Vagina (tissue), 2 donors: Measurements from ENCODE around the gene UROC1. TPM values are rescaled to one million over a fixed set of nuclear protein-coding genes. Genes with fewer than 3 reads are reported as not detected.

Experiments used
- DNase-seq, 2 donors: peaks; one replicate each; pipeline ENCODE4 v3.0.0-alpha.2; 2017; ENCODE audit errors: extremely low spot score in 2 of 2
- H3K27ac ChIP-seq: fragments of 200-600 bp; sonication (generic); one replicate; pipeline ENCODE4 v1.5.1; 2019
- H3K27me3 ChIP-seq: fragments of 200-600 bp; sonication (generic); one replicate; pipeline ENCODE4 v1.5.1; 2019
- H3K36me3 ChIP-seq, 2 donors: fragments of 200-600 bp; sonication (generic); one replicate each; pipeline ENCODE4 v1.5.1; 2017 to 2019
- H3K4me1 ChIP-seq: fragments of 200-600 bp; sonication (generic); one replicate; pipeline ENCODE4 v1.5.1; 2019
- H3K4me3 ChIP-seq, 2 donors: fragments of 200-600 bp; sonication (generic); 1 replicate in 1 of 2; 2 replicates in 1 of 2; pipeline ENCODE4 v1.5.1; 2016 to 2019
- H3K9me3 ChIP-seq: fragments of 200-600 bp; sonication (generic); one replicate; pipeline ENCODE4 v1.5.1; 2019
- POLR2A ChIP-seq, 2 donors: fragments of 450-650 bp; IDR thresholded peaks; one replicate each; pipeline ENCODE4 v1.6.1; 2017; ENCODE audit warnings: antibody characterized with exemption in 2 of 2, mild to moderate bottlenecking in 2 of 2, moderate library complexity in 2 of 2
- POLR2AphosphoS5 ChIP-seq, 2 donors: sonication (generic); formaldehyde crosslinking; IDR thresholded peaks; one replicate each; pipeline ENCODE4 v1.9.0; 2017; ENCODE audit warnings: antibody characterized with exemption in 2 of 2, mild to moderate bottlenecking in 2 of 2, low read depth in 1 of 2; ENCODE audit not compliant: insufficient read depth in 1 of 2
- intact Hi-C: fragments of 100-400 bp; cut with DNase I; formaldehyde crosslinking; loops from one replicate; pipeline ENCODE4 v1.15.1; 2023
- total RNA-seq: library from RNA; depleted of rRNA; stranded (reverse); fragments of >200 nt; gene quantifications from one replicate; pipeline ENCODE4 v1.2.3, GENCODE V29; 2016
- TF ChIP-seq, protein P1 (sequence below), 3 experiments: fragments of 450-650 bp in 2 of 3; fragments of 200-600 bp in 1 of 3; sonication (generic) in 1 of 3; IDR thresholded peaks; one replicate each; pipeline ENCODE4 v1.5.1; 2017 to 2019; ENCODE audit warnings: antibody characterized with exemption in 3 of 3, mild to moderate bottlenecking in 2 of 3, moderate library complexity in 2 of 3

Gene UROC1
- total RNA-seq, 1 donor from 2014 or later, result not detected

DNA sequence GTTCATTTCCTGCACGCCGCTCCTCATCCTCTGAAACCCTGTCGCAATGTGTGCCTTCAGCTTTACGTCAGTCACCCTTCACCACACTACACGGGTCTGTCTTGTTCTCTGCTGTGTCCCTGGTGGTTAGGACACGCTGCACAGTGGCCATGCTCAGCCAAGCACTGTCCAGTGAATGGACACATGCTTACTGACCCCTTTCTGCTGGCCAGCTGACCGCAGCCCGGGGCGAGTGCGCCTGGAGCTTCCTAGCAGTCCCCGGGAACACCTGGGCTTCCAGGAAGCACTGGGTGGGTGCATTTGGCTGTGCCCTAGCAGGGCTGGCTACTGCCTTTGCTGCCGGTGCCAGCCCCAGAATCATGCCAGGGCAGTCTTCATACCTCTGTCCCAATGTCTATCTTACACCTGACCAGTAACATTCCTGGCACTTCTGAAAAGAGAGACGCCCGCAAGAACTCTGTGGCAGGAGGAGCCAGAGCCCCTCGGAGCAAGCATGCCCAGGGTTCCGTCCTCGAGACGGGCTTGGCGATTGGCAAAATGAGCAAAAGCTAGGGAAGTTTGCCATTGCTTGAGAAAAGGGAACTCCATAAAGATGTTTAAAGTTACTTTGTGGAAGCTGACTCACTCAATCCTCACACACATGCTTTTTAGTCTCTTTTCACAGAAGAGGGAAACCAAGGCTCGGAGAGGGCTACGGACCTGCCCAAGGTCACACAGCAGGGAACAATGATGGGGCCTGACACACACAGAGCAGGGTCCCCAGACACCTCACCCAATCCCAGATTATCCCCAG, 26.2 kb downstream of the UROC1 start:
- H3K4me1 ChIP-seq, result peaks cover 15% of the 10 kb centered on the region
- no peaks in the 10 kb centered on the region for H3K27me3 ChIP-seq
- H3K9me3 ChIP-seq, result no peaks in the 10 kb centered on the region
- intact Hi-C loops, result no loop called here
- no peak overlapping the region for H3K27ac ChIP-seq
- no peaks in the 10 kb centered on the region for H3K36me3 ChIP-seq
- no peak for TF ChIP-seq POLR2A (IDR thresholded peaks at IDR 0.05)
- no peak for TF ChIP-seq POLR2AphosphoS5 (IDR thresholded peaks at IDR 0.05; ENCODE audit: insufficient read depth in 1 of 2, low read depth in 1 of 2)
- TF ChIP-seq, protein P1, sequence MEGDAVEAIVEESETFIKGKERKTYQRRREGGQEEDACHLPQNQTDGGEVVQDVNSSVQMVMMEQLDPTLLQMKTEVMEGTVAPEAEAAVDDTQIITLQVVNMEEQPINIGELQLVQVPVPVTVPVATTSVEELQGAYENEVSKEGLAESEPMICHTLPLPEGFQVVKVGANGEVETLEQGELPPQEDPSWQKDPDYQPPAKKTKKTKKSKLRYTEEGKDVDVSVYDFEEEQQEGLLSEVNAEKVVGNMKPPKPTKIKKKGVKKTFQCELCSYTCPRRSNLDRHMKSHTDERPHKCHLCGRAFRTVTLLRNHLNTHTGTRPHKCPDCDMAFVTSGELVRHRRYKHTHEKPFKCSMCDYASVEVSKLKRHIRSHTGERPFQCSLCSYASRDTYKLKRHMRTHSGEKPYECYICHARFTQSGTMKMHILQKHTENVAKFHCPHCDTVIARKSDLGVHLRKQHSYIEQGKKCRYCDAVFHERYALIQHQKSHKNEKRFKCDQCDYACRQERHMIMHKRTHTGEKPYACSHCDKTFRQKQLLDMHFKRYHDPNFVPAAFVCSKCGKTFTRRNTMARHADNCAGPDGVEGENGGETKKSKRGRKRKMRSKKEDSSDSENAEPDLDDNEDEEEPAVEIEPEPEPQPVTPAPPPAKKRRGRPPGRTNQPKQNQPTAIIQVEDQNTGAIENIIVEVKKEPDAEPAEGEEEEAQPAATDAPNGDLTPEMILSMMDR (IDR thresholded peaks at IDR 0.05), result no peak
- no peak overlapping the region for H3K4me3 ChIP-seq
- no peak for DNase-seq

DNA sequence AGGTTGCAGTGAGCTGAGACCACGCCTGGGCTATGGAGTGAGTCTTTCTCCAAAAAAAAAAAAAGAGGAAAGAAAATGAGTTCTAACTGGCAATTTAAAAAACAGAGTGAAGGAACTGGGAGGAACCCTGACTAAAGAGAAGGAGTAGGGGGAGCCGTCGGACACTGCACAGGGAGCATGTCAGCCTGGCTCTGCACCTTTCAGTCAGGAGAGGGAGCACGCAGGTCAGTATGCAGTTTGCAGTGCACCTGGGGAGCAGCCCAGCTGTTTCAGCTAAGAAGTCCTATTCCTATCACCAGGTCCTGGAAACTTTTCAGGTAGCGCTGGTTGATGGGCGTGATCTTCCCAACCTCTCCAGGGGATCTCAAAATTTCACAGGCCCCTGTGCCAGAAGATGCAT, 27.0 kb downstream of the UROC1 start:
- H3K4me3 ChIP-seq, result no peak overlapping the region
- no peaks in the 10 kb centered on the region for H3K36me3 ChIP-seq
- H3K9me3 ChIP-seq, result no peaks in the 10 kb centered on the region
- peaks cover 16% of the 10 kb centered on the region for H3K4me1 ChIP-seq
- TF ChIP-seq POLR2AphosphoS5 (IDR thresholded peaks at IDR 0.05; ENCODE audit: insufficient read depth in 1 of 2, low read depth in 1 of 2), result no peak
- no peak for TF ChIP-seq POLR2A (IDR thresholded peaks at IDR 0.05)
- TF ChIP-seq, protein P1 (IDR thresholded peaks at IDR 0.05), result no peak
- intact Hi-C loops, result no loop called here
- no peaks in the 10 kb centered on the region for H3K27me3 ChIP-seq
- no peak overlapping the region for H3K27ac ChIP-seq
- no peak for DNase-seq

DNA sequence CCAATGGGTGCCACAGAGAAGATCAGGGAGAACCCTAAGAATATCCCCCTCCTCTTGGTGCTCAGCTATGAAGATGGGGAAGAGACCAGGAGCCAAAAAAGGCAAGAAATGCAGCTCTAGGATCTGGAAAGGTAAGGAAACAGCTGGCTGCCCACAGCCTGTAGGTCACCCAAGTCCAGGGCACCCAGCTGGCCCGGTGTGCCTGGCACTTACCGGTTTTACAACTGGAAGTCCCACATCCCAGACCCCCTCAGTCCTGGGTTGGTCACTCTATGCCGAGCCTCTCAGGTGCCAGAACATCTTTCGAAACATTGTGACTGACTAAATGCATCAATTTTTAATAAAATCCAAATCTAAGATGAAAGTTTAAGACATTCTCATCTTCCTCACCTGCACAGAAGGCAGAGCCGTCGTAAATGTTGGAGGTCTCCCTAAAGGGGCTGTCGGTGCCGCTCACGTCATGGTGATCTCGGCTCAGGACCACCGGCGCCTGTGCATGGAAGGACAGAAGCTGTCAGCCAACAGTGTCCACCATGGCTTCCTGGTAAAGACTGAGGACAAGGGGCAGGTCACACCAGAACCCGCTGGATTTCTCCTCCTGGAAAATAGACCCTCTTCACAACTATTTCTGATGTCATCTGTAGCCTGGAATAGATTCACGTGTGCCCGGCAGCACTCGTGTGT, 28.5 kb downstream of the UROC1 start:
- Histone ChIP-seq H3K27ac (no peak overlapping the region), H3K36me3 (no peaks in the 10 kb centered on the region), H3K4me3 (no peak overlapping the region), H3K9me3 (no peaks in the 10 kb centered on the region), H3K4me1 (peaks cover 14% of the 10 kb centered on the region), H3K27me3 (no peaks in the 10 kb centered on the region)
- TF ChIP-seq, protein P1 (IDR thresholded peaks at IDR 0.05), result no peak
- TF ChIP-seq POLR2A (IDR thresholded peaks at IDR 0.05), result no peak
- no peak for TF ChIP-seq POLR2AphosphoS5 (IDR thresholded peaks at IDR 0.05; ENCODE audit: insufficient read depth in 1 of 2, low read depth in 1 of 2)
- no peak for DNase-seq
- intact Hi-C loops, result no loop called here

DNA sequence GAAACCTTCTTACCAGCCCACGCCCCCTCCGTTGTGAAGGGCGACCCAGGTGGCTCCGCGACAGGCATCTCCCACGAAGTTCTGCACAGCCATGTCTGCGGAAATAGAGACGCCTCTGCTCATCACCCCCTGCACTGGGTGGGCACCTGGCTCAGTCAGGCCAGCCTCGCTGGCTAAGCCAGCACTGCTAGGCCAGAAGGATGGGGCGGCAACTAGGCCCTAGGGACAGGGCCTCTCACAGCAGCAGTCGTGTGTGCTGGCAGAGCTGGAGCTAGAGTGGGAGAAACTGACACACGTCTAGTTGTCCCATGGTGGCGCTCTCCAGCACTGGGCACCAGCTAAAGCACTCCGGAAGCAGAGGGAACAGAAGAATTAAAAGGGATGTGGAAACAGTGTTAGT, 29.4 kb downstream of the UROC1 start:
- no peaks in the 10 kb centered on the region for H3K9me3 ChIP-seq
- intact Hi-C loops, result no loop called here
- no peaks in the 10 kb centered on the region for H3K36me3 ChIP-seq
- no peak for DNase-seq
- no peak for TF ChIP-seq POLR2A (IDR thresholded peaks at IDR 0.05)
- TF ChIP-seq, protein P1 (IDR thresholded peaks at IDR 0.05), result no peak
- no peak for TF ChIP-seq POLR2AphosphoS5 (IDR thresholded peaks at IDR 0.05; ENCODE audit: insufficient read depth in 1 of 2, low read depth in 1 of 2)
- no peak overlapping the region for H3K4me3 ChIP-seq
- peaks cover 13% of the 10 kb centered on the region for H3K4me1 ChIP-seq
- H3K27ac ChIP-seq, result no peak overlapping the region
- H3K27me3 ChIP-seq, result no peaks in the 10 kb centered on the region
